Colon (tissue), 2 donors: ENCODE measurements around the gene TINCR.
"Not testable (repeated sequence)": the region's sequence is repeated elsewhere in the genome, so short reads cannot be mapped to it uniquely, and the experiment has no call there.

Experiments
- FAIRE-seq: peaks from 2 replicates; lab custom pipeline; 2012; peaks lifted over from hg19 to GRCh38; lab: Jason Lieb, UNC
- donor health status: control.
- donor health status: control.

The TINCR gene

GRCh38 chr19:5567360-5567969 lies at the start of gene TINCR:
Gene TINCR, minus strand, starts transcription at chr19:5567953.
- no peak for FAIRE-seq

- FAIRE-seq = no peak
These were observed 49.3 kb upstream of the TINCR start for GRCh38 chr19:5617080-5617479.

DNA sequence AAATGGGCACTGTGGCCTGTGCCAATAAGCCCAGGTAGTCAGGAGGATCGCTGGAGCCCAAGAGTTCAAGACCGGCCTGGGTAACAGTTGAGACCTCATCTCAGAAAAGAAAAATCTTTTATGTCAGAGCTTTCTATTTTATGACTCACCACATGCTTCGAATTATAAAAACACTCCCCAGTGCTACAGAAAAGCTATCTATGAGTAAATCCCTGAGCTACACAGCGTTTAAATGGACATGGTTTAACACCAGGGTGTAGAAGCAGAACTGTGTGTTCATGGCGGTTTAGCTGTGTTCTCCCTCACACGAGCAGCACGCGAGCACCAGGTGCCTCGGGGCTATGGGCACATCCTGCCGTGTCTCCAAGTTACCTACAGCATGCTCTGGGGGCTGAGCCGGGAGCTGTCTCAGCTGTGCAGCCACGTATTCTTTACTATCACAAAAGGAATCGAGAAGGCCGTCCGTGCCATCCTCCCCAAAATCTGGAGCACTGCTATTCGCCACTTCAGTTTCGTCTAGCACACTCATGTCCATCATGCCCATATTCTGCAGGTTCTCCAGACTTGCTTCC lies 48.1 kb upstream of the TINCR start:
- FAIRE-seq = no peak

GRCh38 chr19:5612891-5613865 lies 45.4 kb upstream of the TINCR start:
- no peak for FAIRE-seq

DNA sequence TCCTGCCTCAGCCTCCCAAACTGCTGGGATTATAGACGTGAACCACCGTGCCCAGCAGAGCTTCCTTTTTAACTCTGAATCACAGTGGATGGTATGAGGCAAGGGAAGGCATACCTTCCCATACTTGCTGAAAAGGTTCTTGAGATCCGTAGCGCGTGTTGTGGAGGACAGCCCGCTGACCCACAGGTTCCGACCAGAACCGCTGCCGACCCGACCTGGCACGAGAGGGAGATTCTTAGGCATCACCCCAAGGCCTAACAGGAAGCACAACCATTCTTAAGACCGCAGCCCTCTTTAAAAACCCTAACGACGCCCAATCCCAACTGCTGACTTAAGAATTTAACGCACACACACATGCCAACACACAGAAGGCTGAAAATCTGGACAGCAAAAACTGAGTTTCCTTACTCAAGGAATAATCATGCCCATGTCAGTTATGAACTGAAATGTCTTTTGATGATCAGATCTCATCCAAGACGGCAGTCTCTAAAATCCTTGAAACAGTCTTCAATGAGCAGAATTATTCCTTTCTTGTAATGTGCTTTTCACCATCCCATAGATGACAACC lies 42.2 kb upstream of the TINCR start:
- FAIRE-seq = no peak

DNA sequence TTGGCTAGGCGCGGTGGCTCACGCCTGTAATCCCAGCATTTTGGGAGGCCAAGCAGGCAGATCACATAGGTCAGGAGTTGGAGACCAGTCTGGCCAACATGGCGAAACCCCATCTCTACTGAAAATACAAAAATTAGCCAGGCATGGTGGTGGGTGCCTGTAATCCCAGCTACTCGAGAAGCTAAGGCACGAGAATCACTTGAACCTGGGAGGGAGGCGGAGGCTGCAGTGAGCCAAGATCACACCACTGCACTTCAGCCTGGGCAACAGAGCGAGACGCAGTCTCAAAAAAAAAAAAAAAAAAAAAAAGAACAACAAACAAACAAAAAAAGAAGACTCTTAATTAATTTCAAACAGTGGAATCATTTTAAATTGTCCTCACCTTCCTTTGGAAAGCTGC lies 41.0 kb upstream of the TINCR start:
- FAIRE-seq = not testable (repeated sequence)

GRCh38 chr19:5608291-5608690 lies 40.5 kb upstream of the TINCR start:
- no peak for FAIRE-seq

DNA sequence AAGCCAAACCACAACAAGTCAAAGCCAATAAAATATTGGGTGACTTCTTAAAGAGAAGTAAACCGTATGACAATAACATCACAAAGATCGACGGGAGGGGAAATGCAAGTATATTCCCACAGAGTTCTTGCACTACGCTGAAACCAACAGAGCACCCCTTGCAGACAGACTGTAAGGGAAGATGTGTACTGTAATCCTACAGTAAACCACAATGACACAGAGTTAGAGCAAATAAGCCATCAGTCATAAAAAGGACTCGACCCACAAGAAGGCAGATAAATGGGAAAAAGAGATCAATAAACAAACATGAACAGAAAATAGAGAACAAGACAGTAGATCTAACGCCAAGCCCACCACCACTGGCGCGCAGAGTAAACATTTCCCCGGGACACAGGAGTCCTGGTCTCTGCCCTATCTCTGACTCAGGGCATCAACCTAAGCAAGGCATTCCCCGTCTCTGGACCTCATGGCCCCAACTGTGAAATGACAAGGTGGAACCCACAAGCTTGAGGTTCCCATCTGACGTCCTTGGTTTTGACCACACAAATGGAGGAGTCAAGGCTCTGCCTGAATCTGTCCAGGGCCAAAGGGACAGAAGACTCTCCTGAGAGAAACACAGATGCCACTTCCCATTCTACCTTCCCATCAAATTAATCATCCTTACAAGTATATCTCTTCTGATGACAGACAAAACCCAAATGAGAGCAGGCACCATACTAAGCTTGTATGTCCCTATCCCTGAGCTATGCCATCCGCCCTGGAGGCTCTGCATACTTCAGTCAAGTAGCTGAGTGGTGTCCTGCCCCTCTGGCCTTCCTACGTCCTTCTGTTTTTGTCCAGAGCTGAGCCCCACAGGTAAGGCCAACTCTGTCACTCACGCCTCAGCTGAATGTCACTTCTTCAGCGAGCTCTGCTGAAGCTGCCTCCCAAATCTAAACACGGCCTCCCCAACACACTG lies 39.8 kb upstream of the TINCR start:
- no peak for FAIRE-seq

DNA sequence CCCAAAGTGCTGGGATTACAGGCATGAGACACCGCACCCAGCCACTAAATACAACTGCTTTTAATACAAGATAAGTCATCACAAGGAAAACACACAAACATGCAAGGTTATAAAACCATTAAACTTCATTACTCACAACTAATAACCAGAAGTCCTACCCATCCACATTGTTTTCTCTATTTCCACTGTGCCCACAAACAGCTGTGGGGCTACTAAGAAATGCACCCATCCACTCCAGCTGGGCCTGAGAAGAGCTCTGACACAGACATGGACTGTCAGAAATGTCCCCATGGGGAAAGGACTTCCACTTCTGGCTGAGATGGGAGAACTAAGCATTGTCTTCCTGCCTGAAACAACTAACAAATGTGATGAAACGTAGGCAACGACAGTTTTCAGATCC lies 37.6 kb upstream of the TINCR start:
- no peak for FAIRE-seq

DNA sequence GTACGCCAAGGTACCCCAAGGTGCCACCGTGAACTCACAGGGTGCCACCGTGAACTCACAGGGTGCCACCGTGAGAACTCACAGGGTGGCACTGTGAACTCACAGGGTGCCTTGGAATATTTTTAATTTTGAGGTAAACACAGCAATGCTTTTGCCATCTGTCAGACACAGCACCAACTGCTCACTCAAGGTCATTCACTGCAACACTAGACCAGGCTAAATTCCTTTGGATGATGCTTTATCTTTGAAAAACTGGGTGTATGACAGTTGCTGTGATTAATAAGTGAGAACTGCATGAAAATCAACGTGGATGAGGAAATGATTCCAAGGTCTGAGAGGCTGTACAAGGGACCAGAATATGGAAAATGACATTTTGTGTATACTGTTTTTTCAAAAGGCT lies 35.9 kb upstream of the TINCR start:
- no peak for FAIRE-seq

DNA sequence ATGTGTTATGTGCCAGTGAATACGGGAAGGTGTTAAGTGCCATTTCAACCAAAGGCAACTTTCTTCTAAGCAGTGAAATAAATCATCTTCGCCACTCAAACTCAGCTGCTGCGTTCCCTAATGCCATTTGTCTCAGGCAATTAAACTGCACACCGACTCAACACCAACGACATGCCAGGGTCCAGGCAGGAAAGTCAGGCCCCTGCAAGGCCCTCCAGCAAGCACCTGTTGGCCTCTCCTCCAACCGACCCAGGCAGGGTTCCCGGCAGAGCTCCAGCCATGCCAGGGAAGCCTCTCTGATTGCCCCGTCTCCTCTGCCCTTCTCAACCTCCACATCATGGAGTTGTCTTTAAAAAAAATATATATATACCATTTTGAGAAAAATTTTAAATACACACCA lies 33.0 kb upstream of the TINCR start:
- FAIRE-seq = no peak

DNA sequence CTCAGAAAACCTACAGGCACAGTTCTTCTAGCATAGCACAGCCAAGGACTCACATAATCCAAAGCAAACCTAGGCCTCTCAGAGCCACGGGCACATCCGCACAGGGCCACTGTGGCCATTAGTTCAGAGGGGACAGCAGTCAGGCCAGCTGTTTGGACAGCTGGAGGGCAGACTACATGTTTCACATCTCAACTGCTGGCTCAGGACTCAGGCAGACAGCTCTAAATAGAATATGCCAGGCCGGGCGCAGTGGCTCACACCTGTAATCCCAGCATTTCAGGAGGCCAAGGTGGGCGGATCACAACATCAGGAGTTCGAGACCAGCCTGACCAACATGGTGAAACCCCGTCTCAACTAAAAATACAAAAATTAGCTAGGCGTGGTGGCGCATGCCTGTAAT lies 28.0 kb upstream of the TINCR start:
- FAIRE-seq = no peak

DNA sequence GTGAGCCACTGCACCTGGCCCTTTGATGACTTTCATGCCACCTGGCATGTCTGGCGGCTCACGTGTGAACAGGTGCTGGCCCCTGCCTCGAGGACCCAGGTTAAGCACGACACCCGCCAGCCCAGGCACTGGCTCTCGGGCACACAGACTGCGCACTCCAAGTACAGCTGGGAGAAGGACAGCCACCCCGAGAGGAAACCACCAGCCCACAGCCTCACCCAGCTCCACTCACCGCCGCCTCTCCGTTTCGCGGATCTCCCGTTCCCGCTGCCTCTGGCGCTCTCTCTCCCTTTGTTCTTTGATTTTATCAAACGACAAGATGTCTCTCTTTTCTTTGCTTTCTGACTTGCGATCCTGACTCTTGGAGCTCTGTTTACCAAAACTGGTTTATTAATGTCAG lies 27.4 kb upstream of the TINCR start:
- no peak for FAIRE-seq

DNA sequence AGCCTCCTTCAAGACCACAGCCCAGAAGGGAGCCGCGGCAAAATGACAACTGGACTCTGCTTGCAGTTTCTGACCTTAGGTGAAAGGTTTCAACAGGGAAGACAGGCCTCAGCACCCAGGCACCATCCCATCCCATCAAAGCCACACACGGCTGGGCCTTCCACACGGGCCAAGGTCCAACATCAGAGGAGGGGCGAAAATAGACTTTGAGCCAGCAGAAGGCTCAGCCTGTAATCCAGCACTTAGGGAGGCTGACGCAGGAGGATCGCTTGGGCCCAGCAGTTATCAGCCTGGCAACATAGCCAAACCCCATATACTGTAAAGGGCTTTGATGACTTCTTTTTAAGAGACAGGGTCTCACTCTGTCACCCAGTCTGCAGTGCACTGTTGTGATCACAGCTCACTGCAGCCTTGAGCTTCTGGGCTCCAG lies 26.8 kb upstream of the TINCR start:
- FAIRE-seq = no peak

GRCh38 chr19:5593343-5594255 lies 25.8 kb upstream of the TINCR start:
- no peak for FAIRE-seq

DNA sequence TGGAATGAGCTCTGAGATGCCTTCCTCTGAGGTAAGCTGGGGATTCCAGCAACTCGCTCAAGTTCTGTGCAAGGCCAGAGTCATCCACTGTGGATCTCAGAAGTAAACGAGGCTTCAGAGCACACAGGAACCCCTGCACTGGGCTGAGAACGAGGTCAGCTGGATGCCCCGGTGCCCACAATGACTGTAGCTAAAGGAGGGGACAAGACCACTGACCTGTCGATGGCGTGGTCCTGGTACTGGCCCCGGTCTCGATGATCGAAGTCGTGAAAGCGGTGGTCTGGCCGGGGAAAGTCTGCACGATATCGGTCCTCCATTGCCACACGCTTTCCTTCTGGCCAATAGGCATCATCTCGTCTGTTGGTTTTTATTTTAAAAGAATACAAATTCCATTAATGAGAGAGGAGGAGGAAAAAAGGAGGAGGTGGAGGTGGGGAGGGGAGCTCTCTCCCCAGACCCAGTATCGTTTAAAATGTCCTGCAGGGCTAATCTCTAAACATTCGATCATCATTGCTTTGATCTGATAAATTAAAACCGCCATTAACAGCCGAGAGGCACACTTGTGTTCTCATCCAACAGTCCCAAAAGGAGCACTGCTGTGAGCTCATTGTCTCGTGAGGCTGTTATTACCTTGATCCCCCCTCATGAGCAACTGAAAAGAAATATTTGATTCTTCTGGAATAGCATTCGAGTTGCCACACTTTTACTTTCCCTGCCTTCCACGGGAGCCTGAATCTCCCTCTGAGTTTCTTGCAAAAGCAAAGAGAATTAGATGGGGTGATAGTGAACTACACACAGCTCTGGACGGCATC lies 25.0 kb upstream of the TINCR start:
- no peak for FAIRE-seq

- FAIRE-seq = no peak
These were observed 23.7 kb upstream of the TINCR start for GRCh38 chr19:5591476-5591875.

- FAIRE-seq = no peak
These were observed 23.1 kb upstream of the TINCR start for GRCh38 chr19:5590865-5591154.

- FAIRE-seq = no peak
These were observed 22.6 kb upstream of the TINCR start for GRCh38 chr19:5590151-5590864.
